Activated naive CD8-positive, alpha-beta T cell treated with anti-CD3 and anti-CD28 coated beads for 36 hours (primary cell): ENCODE data around the gene VTCN1. TPM values are rescaled to one million over a fixed set of nuclear protein-coding genes. Genes with fewer than 3 reads are reported as not detected.
"Not testable (repeated sequence)": the region's sequence is repeated elsewhere in the genome, so short reads cannot be mapped to it uniquely, and the experiment has no call there.

ENCODE experiments used
- DNase-seq: peaks from one replicate; pipeline ENCODE4 v3.0.0; 2021
- H3K27ac Mint-ChIP-seq: one replicate; pipeline ENCODE4 v1.8.0; 2022; ENCODE audit warnings: mild to moderate bottlenecking, moderate library complexity, mixed read lengths
- H3K27me3 Mint-ChIP-seq: one replicate; pipeline ENCODE4 v1.8.0; 2022; ENCODE audit warnings: mild to moderate bottlenecking, mixed read lengths
- H3K36me3 Mint-ChIP-seq: one replicate; pipeline ENCODE4 v1.8.0; 2021; ENCODE audit warnings: mild to moderate bottlenecking, mixed read lengths
- H3K4me1 Mint-ChIP-seq: one replicate; pipeline ENCODE4 v1.8.0; 2021; ENCODE audit warnings: mixed read lengths
- H3K4me3 Mint-ChIP-seq: one replicate; pipeline ENCODE4 v1.8.0; 2022; ENCODE audit warnings: mild to moderate bottlenecking, moderate library complexity, mixed read lengths
- H3K9me3 Mint-ChIP-seq: one replicate; pipeline ENCODE4 v1.8.0; 2022; ENCODE audit warnings: mixed read lengths
- total RNA-seq, 2 experiments: library from RNA; stranded (reverse); gene quantifications; one replicate each; pipeline ENCODE4 v1.2.3, GENCODE V29; 2021

The VTCN1 gene
- total RNA-seq, result not detected

DNA sequence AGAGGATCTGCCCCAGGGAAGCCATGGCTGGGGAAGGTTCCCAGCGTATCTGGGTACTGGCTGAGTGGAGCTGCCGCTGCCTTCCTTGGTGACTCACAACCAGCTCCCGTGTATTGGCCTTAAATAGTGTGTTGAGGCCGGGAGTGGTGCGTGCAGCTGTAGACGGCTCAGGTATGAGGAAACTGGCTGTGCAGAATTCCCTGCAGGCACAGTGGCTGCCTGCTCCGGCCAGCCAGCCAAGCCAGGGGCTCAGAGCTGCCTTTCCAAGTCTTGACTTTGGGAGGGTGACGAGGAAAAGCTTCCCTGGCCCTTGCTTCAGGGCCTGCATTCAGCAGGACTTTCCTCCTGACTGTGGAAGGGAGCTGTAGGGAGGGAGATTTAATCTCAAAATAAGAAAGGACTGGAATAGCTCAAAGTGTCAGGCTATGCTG is at the start of gene VTCN1:
VTCN1 (minus strand) TSS at position 97 of the 431 bp plus-strand sequence; CDS start at position 25, 72 bp downstream.
- Mint-ChIP-seq H3K27me3 (peaks cover 7% of the 10 kb centered on the region), H3K9me3 (no peaks in the 10 kb centered on the region)
- no peak for DNase-seq

DNA sequence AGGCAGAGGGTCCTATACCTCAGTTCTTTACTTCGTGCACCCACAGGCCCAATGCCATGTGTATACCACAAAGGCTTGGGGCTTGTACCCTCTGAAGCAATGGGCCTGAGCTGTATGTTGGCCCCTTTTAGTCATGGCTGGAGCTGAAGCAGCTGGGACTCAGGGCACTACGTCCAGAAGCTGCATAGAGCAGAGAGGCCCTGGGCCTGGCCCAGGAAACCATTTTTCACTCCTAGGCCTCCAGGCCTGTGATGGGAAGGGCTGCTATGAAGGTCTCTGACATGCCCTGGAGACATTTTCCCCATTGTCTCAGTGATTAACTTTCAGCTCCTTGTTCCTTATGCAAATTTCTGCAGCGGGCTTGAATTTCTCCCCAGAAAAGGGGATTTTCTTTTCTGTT is 48.1 kb upstream of the VTCN1 start:
- Mint-ChIP-seq H3K9me3 (peaks cover 10% of the 10 kb centered on the region), H3K27me3 (no peaks in the 10 kb centered on the region), H3K4me1 (no peaks in the 10 kb centered on the region), H3K36me3 (peaks cover 3% of the 10 kb centered on the region), H3K4me3 (no peak overlapping the region), H3K27ac (no peak overlapping the region)
- no peak for DNase-seq

More for the DNA sequence above, at the start of gene VTCN1:
- H3K4me1 Mint-ChIP-seq, result no peaks in the 10 kb centered on the region
- no peaks in the 10 kb centered on the region for H3K36me3 Mint-ChIP-seq
- no peak within 1 kb of the TSS for H3K4me3 Mint-ChIP-seq
- H3K27ac Mint-ChIP-seq, result no peak within 1 kb of the TSS

- not testable (repeated sequence) for H3K4me1 Mint-ChIP-seq, H3K27me3 Mint-ChIP-seq, DNase-seq, H3K27ac Mint-ChIP-seq, H3K4me3 Mint-ChIP-seq, H3K36me3 Mint-ChIP-seq
- H3K9me3 Mint-ChIP-seq, result peaks cover 10% of the 10 kb centered on the region
Measured at GRCh38 chr1:117258075-117258474, 47.3 kb upstream of the VTCN1 start.

DNA sequence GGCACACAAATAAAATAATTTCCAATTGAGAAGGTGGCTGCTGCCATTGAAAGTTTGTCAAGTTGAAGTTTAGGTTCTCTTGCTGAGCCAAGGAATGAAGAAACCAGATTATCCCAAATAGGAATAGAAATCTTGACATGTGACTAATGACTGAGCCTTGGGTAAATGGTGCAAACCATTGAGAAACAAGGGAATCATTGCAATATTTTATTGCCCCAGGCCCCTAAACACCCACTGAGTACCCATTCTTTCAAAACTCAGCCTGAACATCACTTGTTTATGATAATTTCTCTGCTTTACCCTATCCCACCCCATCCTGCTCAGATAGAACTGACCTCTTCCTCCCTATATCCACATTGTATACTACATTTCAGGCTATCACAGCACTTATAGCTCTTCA is 46.6 kb upstream of the VTCN1 start:
- DNase-seq, result no peak
- H3K36me3 Mint-ChIP-seq, result peaks cover 3% of the 10 kb centered on the region
- peaks cover 10% of the 10 kb centered on the region for H3K9me3 Mint-ChIP-seq
- no peaks in the 10 kb centered on the region for H3K4me1 Mint-ChIP-seq
- H3K4me3 Mint-ChIP-seq, result no peak overlapping the region
- no peaks in the 10 kb centered on the region for H3K27me3 Mint-ChIP-seq
- H3K27ac Mint-ChIP-seq, result no peak overlapping the region

DNA sequence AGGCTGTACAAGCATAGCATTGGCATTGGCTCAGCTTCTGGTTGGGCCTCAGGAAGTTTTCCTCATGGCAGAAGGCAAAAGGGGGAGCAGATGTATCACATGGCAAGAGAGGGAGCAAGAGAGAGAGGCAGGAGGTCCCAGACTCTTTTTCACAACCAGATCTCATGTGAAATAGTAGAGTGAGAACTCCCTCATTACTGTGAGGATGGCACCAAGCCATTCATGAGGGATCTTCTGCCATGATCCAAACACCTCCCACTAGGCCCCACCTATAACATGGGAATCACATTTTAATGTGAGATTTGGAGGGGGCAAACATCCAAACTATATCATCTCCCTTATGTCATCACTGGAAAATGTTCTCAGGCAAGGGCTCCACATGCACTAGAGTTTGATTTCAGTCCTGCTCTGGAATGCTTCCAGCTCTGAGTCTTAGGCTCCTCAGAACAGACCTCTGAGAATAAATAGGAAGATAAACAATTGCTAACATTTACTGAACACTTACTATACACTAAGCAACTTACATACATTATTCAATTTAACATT is 39.4 kb upstream of the VTCN1 start:
- Mint-ChIP-seq H3K36me3 (no peaks in the 10 kb centered on the region), H3K27ac (no peak overlapping the region), H3K27me3 (no peaks in the 10 kb centered on the region)

GRCh38 chr1:117244971-117245370 is 34.2 kb upstream of the VTCN1 start:
- Mint-ChIP-seq H3K4me3 (no peak overlapping the region), H3K36me3 (no peaks in the 10 kb centered on the region), H3K27ac (no peak overlapping the region), H3K27me3 (peaks cover 20% of the 10 kb centered on the region), H3K9me3 (no peaks in the 10 kb centered on the region), H3K4me1 (no peaks in the 10 kb centered on the region)
- DNase-seq, result no peak

More for the DNA sequence above, 39.4 kb upstream of the VTCN1 start:
- no peak for DNase-seq
- Mint-ChIP-seq H3K4me1 (no peaks in the 10 kb centered on the region), H3K4me3 (no peak overlapping the region), H3K9me3 (no peaks in the 10 kb centered on the region)

DNA sequence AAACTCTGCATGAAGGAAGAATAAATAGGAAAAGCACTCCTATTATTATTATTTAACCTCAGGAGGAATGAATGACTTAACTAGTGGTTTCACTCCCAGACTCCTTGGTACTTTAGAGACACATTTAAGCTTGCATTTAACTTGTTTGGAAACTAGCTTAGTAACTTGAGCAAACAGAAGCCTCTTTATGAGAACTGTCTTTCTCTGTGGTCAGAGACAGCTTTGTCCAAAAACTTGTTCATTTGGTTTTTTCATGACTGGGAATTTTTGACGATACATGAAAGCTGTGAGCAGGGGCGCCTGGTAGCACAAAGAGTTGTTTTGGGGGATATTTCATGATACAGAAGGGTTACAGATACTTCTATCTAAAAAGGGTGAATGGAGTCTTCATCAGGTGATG is 33.6 kb upstream of the VTCN1 start:
- Mint-ChIP-seq H3K27ac (no peak overlapping the region), H3K9me3 (no peaks in the 10 kb centered on the region), H3K36me3 (no peaks in the 10 kb centered on the region), H3K4me1 (no peaks in the 10 kb centered on the region), H3K27me3 (peaks cover 20% of the 10 kb centered on the region), H3K4me3 (no peak overlapping the region)
- no peak for DNase-seq

DNA sequence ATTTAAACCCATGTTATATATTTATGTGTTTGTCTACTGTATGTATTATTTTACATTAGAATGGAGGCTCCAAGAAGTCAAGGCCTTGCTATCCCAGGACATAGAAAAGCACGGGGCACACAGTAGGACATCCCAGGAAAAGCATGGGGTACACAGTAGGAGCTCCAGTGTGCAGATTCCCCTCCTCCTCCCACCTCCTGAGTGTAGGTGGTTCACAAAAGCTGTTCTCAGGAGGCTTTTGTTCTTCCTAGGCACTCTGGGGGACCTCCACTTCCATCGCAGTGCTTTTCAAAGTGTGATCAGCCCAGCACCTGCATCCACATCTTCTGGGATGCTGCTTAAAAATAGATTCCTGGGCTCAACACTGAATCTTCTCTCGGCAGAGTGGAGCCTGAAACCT is 30.8 kb upstream of the VTCN1 start:
- H3K4me3 Mint-ChIP-seq, result no peak overlapping the region
- no peaks in the 10 kb centered on the region for H3K36me3 Mint-ChIP-seq
- no peaks in the 10 kb centered on the region for H3K9me3 Mint-ChIP-seq
- H3K27me3 Mint-ChIP-seq, result peaks cover 20% of the 10 kb centered on the region
- no peaks in the 10 kb centered on the region for H3K4me1 Mint-ChIP-seq
- DNase-seq, result no peak
- H3K27ac Mint-ChIP-seq, result no peak overlapping the region

GRCh38 chr1:117240547-117240946 is 29.8 kb upstream of the VTCN1 start:
- no peaks in the 10 kb centered on the region for H3K36me3 Mint-ChIP-seq
- DNase-seq, result no peak
- no peaks in the 10 kb centered on the region for H3K4me1 Mint-ChIP-seq
- no peaks in the 10 kb centered on the region for H3K9me3 Mint-ChIP-seq
- no peak overlapping the region for H3K27ac Mint-ChIP-seq
- H3K27me3 Mint-ChIP-seq, result peaks cover 20% of the 10 kb centered on the region
- no peak overlapping the region for H3K4me3 Mint-ChIP-seq

DNA sequence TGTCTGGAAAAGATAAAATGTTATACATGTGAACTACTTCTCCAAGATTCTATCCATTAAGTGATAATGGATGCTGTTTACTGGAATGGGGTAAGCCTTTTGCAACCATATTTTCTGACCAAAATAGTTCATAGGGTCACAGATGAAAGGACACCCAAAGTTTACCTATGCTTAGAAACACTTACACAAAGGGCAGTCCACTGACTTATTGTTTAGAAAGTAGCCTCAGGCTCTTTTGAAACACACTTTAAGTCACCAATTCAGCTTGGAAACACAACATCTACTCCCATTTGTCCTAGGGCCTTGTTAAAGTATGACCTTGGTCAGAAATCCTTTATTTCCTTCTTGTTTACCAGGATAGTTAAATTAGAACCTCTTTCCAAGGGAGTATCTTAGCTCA is 28.7 kb upstream of the VTCN1 start:
- DNase-seq, result no peak
- Mint-ChIP-seq H3K27me3 (peaks cover 15% of the 10 kb centered on the region), H3K4me1 (no peaks in the 10 kb centered on the region), H3K9me3 (no peaks in the 10 kb centered on the region), H3K27ac (no peak overlapping the region), H3K4me3 (no peak overlapping the region), H3K36me3 (no peaks in the 10 kb centered on the region)

DNA sequence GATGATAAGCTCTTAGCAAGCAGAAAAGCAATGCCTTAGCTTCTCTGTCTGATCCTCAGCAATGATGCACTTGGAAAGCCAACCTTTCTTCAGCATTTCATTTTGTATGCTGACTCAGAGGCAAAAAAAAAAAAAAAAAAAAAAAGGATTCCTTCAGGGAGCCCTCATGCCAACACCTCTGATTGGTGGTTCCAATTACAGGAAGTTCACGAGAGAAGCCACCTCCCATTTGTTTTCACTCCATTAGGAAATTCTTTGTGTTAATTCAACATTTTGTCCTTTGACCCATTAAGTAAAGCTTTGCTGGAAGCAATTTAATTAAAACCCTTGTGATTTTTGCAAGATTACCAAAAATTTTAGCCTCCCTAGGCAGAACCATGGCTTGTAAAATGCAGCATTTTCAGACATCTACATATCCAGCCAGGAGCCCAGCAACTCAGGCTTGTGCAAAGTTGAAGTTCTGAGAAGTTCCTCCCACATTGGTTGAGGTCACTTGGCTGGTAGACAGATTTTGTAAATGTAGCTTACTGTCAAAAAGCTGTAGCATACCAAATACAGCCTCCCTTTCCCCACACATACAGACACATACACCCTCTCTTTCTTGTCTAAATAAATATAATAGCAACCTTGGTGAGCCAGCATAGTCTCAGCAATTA is 27.1 kb upstream of the VTCN1 start:
- DNase-seq, result no peak
- Mint-ChIP-seq H3K4me3 (no peak overlapping the region), H3K36me3 (no peaks in the 10 kb centered on the region), H3K9me3 (peaks cover 2% of the 10 kb centered on the region), H3K27ac (no peak overlapping the region), H3K27me3 (peaks cover 7% of the 10 kb centered on the region), H3K4me1 (no peaks in the 10 kb centered on the region)

- DNase-seq, result no peak
- H3K4me1 Mint-ChIP-seq, result no peaks in the 10 kb centered on the region
- H3K4me3 Mint-ChIP-seq, result no peak overlapping the region
- peaks cover 2% of the 10 kb centered on the region for H3K9me3 Mint-ChIP-seq
- H3K27ac Mint-ChIP-seq, result no peak overlapping the region
- no peaks in the 10 kb centered on the region for H3K36me3 Mint-ChIP-seq
- no peaks in the 10 kb centered on the region for H3K27me3 Mint-ChIP-seq
Measured at GRCh38 chr1:117235863-117236465, 25.2 kb upstream of the VTCN1 start.

DNA sequence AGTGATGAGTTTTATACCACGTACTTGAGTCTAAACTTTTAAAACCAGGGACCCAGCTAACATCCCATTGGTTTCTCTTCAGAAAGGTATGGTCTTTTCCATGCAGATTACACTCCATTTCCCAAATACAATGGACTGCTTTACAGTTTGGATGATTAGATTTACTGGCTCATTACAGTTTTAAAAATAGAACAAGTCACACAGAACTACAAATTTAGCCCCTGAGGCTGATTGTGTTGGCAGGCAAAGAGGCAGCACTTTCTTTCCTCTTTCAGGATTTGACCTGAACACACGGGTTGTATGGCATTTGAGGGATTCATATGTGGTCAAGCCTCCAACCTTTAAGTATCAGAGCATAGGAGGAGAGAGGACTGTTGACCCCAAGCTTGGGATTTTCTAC is 21.8 kb upstream of the VTCN1 start:
- Mint-ChIP-seq H3K36me3 (no peaks in the 10 kb centered on the region), H3K27me3 (no peaks in the 10 kb centered on the region), H3K4me3 (no peak overlapping the region), H3K27ac (no peak overlapping the region), H3K4me1 (no peaks in the 10 kb centered on the region), H3K9me3 (peaks cover 2% of the 10 kb centered on the region)
- DNase-seq, result no peak

DNA sequence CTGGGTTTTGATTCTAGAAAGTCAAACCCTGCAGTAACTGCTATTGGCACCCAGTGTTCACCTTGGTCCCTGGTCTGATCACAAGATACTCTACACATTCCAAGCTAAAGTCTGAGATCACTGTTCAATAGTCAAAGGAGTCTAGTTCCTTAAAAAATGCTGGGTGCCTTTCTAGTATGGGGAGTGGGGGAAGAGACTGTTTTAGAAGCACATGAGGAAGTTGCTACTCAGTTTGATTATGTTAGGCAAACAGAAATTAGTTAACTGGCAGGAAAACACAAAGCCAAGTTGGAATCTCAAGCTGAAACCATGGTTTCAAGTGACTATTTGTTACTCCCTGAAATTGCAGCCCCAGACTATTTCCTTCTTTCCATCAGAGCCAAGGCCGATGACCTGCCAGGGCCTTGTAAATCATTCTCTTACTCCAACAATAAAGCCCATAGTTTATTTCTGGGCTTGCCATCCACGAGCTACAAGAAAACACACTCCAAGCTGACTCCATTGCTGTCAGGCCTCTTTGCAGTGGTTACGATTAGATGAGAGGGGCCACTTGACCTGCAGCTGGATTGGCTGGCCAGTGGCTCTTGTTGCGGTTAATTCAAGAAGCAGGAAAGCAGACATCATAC is 21.1 kb upstream of the VTCN1 start:
- H3K36me3 Mint-ChIP-seq, result no peaks in the 10 kb centered on the region
- DNase-seq, result no peak

DNA sequence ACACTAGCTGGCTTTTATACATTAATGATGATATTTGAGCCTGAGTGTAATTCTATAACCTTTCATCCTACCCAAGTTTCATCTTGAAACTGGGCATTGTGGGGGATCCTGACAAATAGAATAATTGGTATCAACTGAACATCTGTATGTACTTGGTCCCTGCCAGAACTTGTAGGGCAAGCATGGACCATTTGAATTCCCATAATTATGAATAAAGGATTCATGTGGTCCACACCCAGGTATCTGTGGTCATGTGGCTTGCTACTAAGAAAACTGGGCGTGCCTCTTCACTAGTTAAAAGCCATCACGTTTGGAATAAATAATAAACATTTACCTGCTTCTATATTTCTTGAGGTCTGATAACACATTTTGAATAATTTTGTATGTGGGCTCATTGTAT is 20.6 kb upstream of the VTCN1 start:
- Mint-ChIP-seq H3K27me3 (no peaks in the 10 kb centered on the region), H3K4me3 (no peak overlapping the region), H3K27ac (no peak overlapping the region), H3K9me3 (peaks cover 2% of the 10 kb centered on the region), H3K4me1 (no peaks in the 10 kb centered on the region), H3K36me3 (no peaks in the 10 kb centered on the region)
- no peak for DNase-seq

More for the DNA sequence above, 21.1 kb upstream of the VTCN1 start:
- Mint-ChIP-seq H3K9me3 (peaks cover 2% of the 10 kb centered on the region), H3K4me1 (no peaks in the 10 kb centered on the region), H3K4me3 (no peak overlapping the region), H3K27me3 (no peaks in the 10 kb centered on the region), H3K27ac (no peak overlapping the region)
